Lower leg skin (tissue), 4 donors: ENCODE measurements around the gene TATDN2. TPM values are rescaled to one million over a fixed set of nuclear protein-coding genes. Genes with fewer than 3 reads are reported as not detected.

Experiments
- DNase-seq, 2 donors: peaks; one replicate each; pipeline ENCODE4 v3.0.0-alpha.2; 2019; ENCODE audit warnings: low spot score in 2 of 2
- H3K4me3 ChIP-seq: fragments of 200-600 bp; sonication (generic); 2 replicates; pipeline ENCODE4 v1.5.1; 2017; ENCODE audit warnings: mild to moderate bottlenecking, low read depth; ENCODE audit not compliant: poor library complexity, severe bottlenecking
- CTCF ChIP-seq, 3 donors: fragments of 450-650 bp; IDR thresholded peaks; one replicate each; pipeline ENCODE4 v1.5.1; 2016; ENCODE audit warnings: antibody characterized with exemption in 3 of 3, mild to moderate bottlenecking in 3 of 3, moderate library complexity in 2 of 3
- POLR2A ChIP-seq, 2 donors: fragments of 450-650 bp; IDR thresholded peaks; one replicate each; pipeline ENCODE4 v1.6.1; 2016 to 2017; ENCODE audit warnings: antibody characterized with exemption in 2 of 2, mild to moderate bottlenecking in 1 of 2, moderate library complexity in 1 of 2
- WGBS, 2 donors: methylation state at CpG; one replicate each; pipeline ENCODE4 v1.1.5; 2018; 5-methylcytosine and 5-hydroxymethylcytosine counted together
- intact Hi-C: fragments of 100-400 bp; cut with DNase I; formaldehyde crosslinking; loops from one replicate; pipeline ENCODE4 v1.15.0; 2023; ENCODE audit warnings: low total_unique reads
- total RNA-seq, 4 donors: library from RNA; depleted of rRNA; stranded (reverse); fragments of >200 nt; gene quantifications; one replicate each; pipeline ENCODE4 v1.1.0, GENCODE V29; 2016

The TATDN2 gene
- total RNA-seq, 4 donors from 2014 or later = 18.6 to 25.1 (median 22.4) TPM

- no peak overlapping the region for H3K4me3 ChIP-seq
- TF ChIP-seq POLR2A (IDR thresholded peaks at IDR 0.05) (no peak), CTCF (IDR thresholded peaks at IDR 0.05) (no peak)
- intact Hi-C loops = no loop called here
- DNase-seq = peak in 1 of 2 donors; percentile 14
- WGBS, 2 donors = 55 to 63% methylated on average over 5 of the region's 5 CpGs
Measured at GRCh38 chr3:10286133-10286524, 37.9 kb downstream of the TATDN2 start.

GRCh38 chr3:10286596-10287295 is 38.5 kb downstream of the TATDN2 start:
- H3K4me3 ChIP-seq = no peak overlapping the region
- WGBS, 2 donors = 25 to 49% methylated on average over 2 of the region's 2 CpGs
- intact Hi-C loops = no loop called here
- peak in 1 of 2 donors; percentile 47 for DNase-seq
- TF ChIP-seq POLR2A (IDR thresholded peaks at IDR 0.05) (no peak), CTCF (IDR thresholded peaks at IDR 0.05) (no peak)

GRCh38 chr3:10287936-10288574 is 39.8 kb downstream of the TATDN2 start:
- H3K4me3 ChIP-seq = no peak overlapping the region
- intact Hi-C loops = no loop called here

GRCh38 chr3:10288575-10288960 is 40.3 kb downstream of the TATDN2 start:
- H3K4me3 ChIP-seq = no peak overlapping the region
- DNase-seq = no peak
- intact Hi-C loops = no loop called here
- TF ChIP-seq POLR2A (IDR thresholded peaks at IDR 0.05) (no peak), CTCF (IDR thresholded peaks at IDR 0.05) (no peak)
- WGBS, 2 donors = 88 to 95% methylated on average over 11 of the region's 11 CpGs

More at GRCh38 chr3:10287936-10288574, 39.8 kb downstream of the TATDN2 start:
- 79 to 90% methylated on average over 12 of the region's 12 CpGs for WGBS, 2 donors
- peak in 1 of 2 donors; percentile 52 for DNase-seq
- TF ChIP-seq CTCF (IDR thresholded peaks at IDR 0.05) = no peak
- no peak for TF ChIP-seq POLR2A (IDR thresholded peaks at IDR 0.05)

GRCh38 chr3:10289077-10289476 is 40.8 kb downstream of the TATDN2 start:
- intact Hi-C loops = no loop called here

More at GRCh38 chr3:10289077-10289476, 40.8 kb downstream of the TATDN2 start:
- H3K4me3 ChIP-seq = no peak overlapping the region
- WGBS, 2 donors = 72 to 77% methylated on average over 9 of the region's 9 CpGs
- DNase-seq = no peak
- TF ChIP-seq CTCF (IDR thresholded peaks at IDR 0.05) (no peak), POLR2A (IDR thresholded peaks at IDR 0.05) (no peak)
